Neural cell (in vitro differentiated cells): Measurements from ENCODE around the gene PLAAT4.
A peak's percentile ranks its signal among the peaks of the same experiment; 100 is the strongest.

Experiments used
- CTCF ChIP-seq: fragments of 450-650 bp; IDR thresholded peaks from 2 replicates; pipeline ENCODE4 v1.5.1; 2014; ENCODE audit warnings: antibody characterized with exemption, mild to moderate bottlenecking, moderate library complexity; ENCODE audit not compliant: poor library complexity, severe bottlenecking
- EP300 ChIP-seq: fragments of 450-650 bp; conservative IDR thresholded peaks from 2 replicates; pipeline ENCODE4 v1.6.1; 2014; ENCODE audit warnings: antibody characterized with exemption, mild to moderate bottlenecking, moderate library complexity; ENCODE audit not compliant: poor library complexity, severe bottlenecking
- EZH2 ChIP-seq: fragments of 200-600, 300-800 bp; shearing (Covaris generic), sonication (generic); IDR thresholded peaks from 2 replicates; pipeline ENCODE4 v1.6.1; 2014; ENCODE audit warnings: antibody characterized with exemption, low read length, borderline replicate concordance, mild to moderate bottlenecking; ENCODE audit not compliant: insufficient read depth, poor library complexity, severe bottlenecking
- MXI1 ChIP-seq: fragments of 450-650 bp; conservative IDR thresholded peaks from 2 replicates; pipeline ENCODE4 v1.6.1; 2014; ENCODE audit warnings: antibody characterized with exemption, mild to moderate bottlenecking; ENCODE audit not compliant: poor library complexity, severe bottlenecking
- POLR2AphosphoS5 ChIP-seq: IDR thresholded peaks from 2 replicates; pipeline ENCODE4 v1.6.1; 2012
- RAD21 ChIP-seq: fragments of 450-650 bp; conservative IDR thresholded peaks from 2 replicates; pipeline ENCODE4 v1.6.1; 2014; ENCODE audit warnings: antibody characterized with exemption, mild to moderate bottlenecking, moderate library complexity
- REST ChIP-seq: IDR thresholded peaks from 2 replicates; pipeline ENCODE4 v1.6.1; 2012; ENCODE audit warnings: borderline replicate concordance
- SMC3 ChIP-seq: fragments of 450-650 bp; conservative IDR thresholded peaks from 2 replicates; pipeline ENCODE4 v1.6.1; 2014; ENCODE audit warnings: antibody characterized with exemption, mild to moderate bottlenecking, moderate library complexity; ENCODE audit not compliant: poor library complexity
- TAF1 ChIP-seq: IDR thresholded peaks from 2 replicates; pipeline ENCODE4 v1.6.1; 2012; ENCODE audit warnings: low read depth

- TF ChIP-seq EZH2: no peak
- TF ChIP-seq CTCF: no peak
- peak; percentile 66 for TF ChIP-seq EP300
- no peak for TF ChIP-seq MXI1
- no peak for TF ChIP-seq TAF1
- no peak for TF ChIP-seq SMC3
- no peak for TF ChIP-seq RAD21
- TF ChIP-seq POLR2AphosphoS5: peak; percentile 12
- no peak for TF ChIP-seq REST
Observed at GRCh38 chr11:63554877-63555223, 18.2 kb downstream of the PLAAT4 start.
